HG02981 (cell line): ENCODE results near the gene PHYHIPL.

Source experiments
- ATAC-seq: cut with Tn5 transposase; IDR thresholded peaks from one replicate; pipeline ENCODE4 v1.9.1; 2021; ENCODE audit warnings: mild to moderate bottlenecking, moderate library complexity; ENCODE audit not compliant: unreplicated experiment

The PHYHIPL gene

DNA sequence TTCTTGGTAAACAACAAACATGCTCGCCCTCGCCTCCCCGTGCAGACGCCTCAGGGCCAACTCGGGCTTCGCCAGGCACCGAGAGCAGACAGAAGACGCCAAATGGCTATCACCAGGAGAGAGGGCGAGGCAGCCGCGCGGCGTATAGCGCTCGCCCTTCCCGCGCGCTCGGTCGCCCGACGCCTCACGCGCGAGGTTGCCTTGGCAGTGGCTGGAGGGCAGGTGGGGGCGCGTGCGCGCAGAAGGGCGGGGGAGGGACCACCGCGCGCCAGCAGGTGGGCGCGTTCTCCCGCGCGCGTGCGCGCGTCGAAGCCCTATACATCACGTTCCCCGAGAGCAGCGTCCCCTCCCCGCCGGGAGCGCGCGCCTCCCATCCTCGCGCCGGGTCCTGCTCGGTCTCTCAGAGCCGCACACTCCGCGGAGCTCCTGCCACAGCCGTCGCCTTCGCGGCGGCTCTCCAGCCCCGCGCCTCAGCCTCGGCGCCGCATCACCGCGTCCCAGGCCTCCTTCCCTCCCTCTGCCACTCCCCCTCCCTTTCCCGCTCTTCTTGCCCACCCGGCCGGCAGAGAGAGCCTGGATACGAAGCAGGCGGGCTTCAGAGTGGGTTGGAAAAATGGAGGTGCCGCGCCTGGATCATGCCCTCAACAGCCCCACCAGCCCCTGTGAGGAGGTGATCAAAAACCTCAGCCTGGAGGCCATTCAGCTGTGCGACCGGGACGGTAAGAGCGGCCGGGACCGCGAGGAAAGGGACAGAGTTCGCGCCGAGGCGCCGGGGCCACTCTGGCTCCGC is at the start of gene PHYHIPL:
PHYHIPL (plus strand) TSS at position 403 of the 790 bp plus-strand sequence; CDS start at position 614, 211 bp downstream.
- no peak for ATAC-seq

DNA sequence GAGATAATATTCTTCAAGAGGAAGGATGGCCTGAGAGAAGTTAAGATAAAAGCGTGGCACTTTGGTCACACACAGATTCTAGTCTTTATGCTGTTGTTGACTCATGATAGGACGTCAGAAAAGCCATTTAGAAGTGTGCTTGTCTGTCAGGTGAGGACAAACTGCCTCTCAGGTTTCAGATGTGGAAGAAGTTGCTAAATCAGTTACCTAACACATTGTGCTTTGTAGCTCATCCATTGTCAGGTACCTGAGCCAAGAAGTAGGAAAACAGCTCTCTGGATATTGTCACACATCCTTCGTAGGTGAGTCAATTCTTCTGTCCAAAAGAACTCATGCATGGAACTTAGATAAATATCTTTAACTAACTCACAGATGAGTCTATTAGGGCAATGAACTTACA is 49.5 kb upstream of the PHYHIPL start:
- no peak for ATAC-seq

DNA sequence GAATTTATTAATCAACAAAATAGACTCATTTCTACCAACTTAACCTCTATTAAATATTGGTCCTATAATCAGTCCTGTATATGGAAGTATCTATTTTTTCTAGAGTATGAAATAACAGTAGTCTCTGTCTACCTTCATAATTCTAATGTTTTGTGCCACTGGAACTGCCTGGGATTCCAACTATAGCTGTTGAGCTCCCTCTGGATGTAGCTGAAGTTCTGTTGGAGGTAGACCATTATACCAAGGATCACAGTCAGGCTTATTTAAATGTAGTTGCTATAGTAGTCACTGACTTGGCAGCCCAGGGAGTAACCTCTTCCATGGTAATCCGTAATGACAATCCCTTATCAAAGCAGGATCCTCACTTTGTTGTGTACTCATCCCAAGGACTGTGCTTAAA is 48.5 kb upstream of the PHYHIPL start:
- no peak for ATAC-seq

DNA sequence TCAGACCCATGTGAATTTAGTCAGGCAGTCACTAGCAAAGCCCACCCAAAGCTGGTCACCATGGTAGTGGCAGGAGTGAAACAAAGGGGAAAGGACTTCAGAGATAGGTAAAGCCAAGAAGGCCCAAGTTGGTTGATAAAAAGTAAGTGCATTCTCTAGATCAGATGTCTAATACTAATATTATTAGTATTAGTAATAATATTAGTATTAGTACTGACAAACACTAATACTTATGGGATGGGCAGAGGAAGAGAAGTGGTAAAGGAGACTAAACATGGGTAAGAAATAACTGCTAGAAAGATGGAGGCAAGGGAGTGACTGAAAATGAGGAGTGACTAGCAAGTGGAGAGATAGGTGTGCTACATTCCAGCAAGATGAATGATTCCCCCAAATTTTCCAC is 46.6 kb upstream of the PHYHIPL start:
- ATAC-seq, result no peak

DNA sequence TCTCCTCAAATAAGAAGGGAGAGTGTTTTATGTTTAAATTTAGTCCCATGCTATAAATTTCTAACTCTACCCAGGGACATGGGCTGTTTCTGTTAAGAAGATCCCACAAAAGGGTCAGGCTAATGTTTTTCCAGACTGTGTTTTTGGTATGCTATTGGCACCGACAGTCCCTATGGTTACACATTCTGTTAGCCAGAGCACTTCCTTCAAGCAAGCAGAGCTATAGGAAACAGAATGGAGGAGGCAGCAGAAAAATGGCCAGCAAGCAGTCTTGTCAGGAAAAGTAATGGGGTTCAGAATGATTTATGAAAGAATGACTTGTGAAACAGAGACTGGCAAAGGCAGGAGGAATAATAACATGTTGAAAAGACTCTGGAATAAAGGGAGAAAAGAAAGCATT is 44.8 kb upstream of the PHYHIPL start:
- ATAC-seq, result no peak

DNA sequence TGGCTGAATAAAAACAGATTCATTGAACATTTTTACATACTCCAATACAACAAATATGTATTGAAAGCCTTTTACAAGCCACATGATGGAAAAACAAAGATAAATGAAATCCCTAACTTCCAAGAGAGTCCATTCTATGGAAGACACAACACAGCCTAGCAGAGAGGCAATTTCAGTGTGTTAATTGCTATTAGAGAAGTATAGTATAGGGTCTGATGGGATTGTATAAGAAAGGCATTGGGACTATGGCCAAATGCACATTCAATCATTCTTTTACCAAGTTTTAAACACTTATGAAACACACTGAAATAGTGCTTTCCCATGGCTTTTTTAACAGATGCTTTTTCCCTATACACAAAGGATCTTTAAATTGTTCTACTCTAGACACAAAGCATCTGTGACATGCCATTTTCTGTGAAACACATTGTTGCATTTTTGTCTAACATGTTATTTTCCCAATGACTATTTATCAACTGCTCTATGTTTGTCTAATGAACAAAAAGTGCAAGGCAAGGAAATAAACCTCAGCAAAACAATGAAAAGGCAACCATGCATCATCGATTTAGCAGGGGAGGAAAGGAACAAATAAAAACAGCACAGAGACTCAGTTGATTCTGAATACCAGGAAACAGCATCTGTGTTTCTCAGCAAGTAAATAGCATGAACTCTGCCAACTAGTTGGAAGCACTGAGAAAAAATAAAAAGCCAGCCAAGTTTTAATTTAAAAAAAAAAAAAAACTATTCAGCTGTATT is 42.4 kb upstream of the PHYHIPL start:
- no peak for ATAC-seq

DNA sequence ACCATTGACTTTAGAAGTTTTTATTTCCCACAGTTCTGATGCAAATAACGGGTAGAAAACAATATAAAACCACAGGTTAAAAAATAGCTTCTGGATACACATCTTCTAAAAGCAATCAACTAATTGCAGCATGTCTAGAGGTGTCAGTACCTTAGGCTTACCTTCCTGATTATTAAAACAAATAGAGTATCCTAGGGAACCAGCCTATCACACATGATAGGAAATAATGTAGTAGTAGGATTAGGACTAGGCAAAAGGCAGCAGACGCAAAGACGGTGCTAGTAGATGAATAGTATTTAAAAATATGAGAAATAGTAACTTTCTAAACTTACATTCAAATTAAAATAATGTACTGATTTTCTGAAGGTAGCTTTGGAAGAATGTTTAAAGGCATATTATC is 41.7 kb upstream of the PHYHIPL start:
- no peak for ATAC-seq

DNA sequence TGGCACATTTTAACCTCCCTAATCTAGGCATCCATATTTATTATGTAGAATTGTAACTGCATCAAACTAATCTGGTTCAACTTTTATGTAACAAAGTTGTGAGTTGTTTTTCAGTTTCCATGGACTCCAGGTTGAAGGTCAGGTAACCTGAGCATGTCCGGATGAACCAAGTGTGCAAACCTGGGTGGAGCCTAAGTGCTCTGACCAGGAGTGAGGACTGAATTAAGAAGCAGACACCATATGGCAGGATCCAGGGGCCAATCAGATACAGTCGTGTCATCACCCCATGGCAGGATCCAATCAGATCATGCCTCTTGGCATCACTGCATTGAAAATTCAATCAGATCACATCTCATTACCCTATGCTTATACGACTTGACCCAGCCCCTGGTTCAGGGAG is 41.2 kb upstream of the PHYHIPL start:
- ATAC-seq, result no peak

DNA sequence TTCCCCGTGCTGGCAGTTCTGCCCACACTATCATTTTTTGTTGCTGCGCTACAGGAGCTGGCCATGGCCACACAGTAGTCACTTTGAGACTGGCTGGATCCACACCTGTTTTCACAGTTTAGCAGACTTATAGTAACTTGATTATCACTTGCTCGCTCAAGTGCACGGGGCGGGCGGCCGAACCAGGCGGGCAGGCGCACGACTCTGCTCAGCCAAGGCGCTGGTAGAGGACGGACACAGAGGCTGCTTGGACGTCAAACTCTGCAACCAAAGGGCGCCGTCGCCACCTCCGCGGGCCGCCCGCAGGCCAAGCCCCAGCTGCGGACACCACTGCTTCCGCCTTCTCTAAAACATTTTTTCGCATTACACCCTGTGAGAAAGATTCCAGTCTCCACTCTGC is 38.4 kb upstream of the PHYHIPL start:
- no peak for ATAC-seq

DNA sequence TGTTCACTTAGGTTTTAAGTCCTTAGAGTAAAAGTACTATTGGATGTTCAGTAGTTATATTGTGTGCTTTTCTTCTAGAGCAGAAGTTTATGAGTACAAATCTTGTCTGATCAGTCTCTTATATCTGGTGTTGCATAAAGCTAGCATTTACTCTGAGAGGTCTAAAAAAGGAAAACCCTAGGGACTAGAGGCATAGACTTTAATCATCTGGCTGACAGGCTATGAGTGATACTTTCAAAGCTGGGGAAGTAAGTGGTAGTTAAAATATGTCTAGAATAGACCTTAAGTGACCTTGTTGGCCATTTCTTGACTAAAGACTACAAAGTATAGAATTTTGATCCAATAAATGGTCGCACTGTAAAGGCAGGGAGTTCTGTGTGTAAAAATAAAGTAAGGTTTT is 32.9 kb upstream of the PHYHIPL start:
- no peak for ATAC-seq

DNA sequence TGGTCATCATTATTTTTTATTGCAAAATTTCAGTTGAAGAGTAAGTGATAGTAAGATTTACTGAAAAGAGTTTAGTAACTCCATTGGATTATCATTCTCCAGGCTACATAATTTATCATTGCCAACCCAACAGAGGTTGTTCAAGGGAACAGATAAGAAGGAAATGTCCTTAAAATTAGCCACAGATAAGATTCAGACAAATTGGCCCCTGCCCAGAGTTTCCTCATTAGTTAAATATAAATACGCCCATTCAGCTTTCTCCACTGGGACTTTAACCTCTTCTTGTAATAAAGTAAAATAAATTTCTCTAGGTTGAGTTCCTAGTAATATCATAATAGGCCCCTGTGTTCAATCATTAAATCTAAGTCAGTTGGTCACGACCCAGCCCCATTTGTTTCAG is 27.7 kb upstream of the PHYHIPL start:
- no peak for ATAC-seq

DNA sequence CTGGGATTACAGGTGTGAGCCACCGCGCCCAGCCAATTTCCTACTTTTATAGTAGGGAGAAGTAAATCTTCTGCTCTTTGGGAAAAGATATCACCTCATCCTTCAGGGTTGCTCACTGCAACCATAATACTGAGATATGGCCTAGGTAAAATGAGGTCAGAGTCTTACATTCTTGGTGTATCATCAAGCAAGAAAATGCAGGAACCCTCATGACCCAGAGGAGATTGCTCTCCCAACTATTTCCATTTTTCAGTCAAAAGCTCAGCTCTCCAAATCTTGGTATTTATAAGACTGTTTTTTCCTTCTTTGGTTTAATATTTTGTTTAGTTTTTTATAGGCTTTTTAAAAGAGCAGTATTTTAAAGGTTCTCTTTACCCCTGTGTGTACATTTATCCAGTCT is 20.9 kb upstream of the PHYHIPL start:
- no peak for ATAC-seq

DNA sequence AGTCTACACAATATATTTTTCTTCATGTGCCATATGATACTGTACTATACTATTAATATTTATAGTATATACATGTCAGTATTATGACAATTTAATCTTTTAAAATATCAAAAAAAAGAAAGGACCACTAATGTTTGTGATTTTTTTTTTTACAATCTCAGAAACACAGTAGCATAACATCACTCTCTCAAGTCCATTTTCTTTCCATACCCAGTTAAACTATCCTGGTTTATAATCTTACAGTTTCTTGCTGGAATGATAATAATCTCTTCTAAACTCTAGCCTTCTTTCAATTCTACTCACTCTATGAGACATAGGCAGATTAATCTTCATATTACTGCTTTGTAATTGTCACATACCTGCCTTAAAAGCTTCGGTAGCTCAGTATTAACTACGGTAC is 8.9 kb upstream of the PHYHIPL start:
- no peak for ATAC-seq

DNA sequence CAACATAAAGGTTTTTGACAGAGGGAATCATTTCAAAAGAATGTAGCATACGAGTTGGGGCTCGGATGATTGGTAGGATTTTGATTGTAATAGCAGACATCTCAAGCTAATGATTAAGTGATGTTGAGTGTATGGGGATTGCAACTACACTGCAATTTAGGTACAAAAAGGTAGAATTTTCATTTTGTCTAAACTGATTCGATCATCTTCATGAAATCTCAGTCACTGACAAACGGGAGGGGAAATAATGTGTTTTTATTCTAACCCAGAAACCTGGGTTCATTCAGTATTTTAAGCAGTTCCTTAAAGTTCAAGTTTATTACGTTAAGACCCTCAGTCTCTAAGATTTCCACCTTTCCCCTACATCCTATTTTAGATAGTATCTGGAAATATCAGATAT is 3.9 kb upstream of the PHYHIPL start:
- ATAC-seq, result no peak

DNA sequence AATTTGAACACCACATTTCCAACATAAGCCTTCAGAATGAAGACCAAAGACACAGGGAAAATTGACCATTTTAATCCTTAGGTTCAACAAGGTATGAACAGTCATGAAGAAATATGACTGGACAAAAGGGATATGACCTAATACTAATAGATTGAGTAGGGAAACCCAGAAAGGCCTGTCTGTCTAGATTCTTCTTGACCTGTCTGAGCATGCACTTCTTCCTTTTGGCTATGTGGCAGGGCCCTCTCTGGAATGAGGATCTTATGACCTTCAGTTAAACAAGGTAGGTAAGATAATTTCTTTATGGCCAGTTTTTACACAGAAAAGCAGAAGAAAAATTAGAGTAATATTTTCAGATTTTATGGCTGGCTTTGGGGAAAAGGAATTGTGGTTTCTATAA is 3.0 kb upstream of the PHYHIPL start:
- ATAC-seq, result no peak

DNA sequence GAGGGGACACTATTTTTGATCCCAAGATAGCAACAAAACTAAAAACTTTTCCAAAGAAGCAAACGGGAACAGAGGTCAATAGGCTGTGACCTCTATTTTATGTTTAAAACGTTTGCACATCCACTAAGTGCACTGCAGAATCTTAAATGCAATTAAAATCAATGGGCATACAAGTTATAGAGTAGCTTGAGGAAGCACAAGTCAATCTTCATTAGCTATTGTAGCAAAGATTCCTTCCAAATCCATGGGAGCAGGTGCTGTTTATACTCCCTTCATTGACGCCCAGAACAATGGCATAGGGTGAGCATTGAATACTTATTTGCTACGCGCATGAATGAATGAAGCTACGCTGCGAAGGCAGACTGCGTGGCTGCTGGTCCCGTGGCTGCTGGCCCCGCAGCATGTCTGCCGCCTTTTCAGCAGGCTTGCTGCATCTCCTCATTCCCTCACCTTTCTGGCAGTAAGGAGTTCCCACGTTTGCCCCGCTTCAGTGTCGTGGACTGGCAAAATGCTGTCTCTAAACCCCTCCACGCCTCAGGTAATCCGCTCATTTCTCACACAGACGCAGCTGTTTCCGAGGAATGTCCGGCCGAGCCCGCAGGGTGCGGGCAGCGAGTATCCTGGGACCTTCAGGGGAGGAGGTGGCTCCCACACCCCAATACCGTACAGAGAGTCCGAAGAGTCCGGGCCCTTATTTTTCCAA is 754 bp upstream of the PHYHIPL start:
- no peak for ATAC-seq

DNA sequence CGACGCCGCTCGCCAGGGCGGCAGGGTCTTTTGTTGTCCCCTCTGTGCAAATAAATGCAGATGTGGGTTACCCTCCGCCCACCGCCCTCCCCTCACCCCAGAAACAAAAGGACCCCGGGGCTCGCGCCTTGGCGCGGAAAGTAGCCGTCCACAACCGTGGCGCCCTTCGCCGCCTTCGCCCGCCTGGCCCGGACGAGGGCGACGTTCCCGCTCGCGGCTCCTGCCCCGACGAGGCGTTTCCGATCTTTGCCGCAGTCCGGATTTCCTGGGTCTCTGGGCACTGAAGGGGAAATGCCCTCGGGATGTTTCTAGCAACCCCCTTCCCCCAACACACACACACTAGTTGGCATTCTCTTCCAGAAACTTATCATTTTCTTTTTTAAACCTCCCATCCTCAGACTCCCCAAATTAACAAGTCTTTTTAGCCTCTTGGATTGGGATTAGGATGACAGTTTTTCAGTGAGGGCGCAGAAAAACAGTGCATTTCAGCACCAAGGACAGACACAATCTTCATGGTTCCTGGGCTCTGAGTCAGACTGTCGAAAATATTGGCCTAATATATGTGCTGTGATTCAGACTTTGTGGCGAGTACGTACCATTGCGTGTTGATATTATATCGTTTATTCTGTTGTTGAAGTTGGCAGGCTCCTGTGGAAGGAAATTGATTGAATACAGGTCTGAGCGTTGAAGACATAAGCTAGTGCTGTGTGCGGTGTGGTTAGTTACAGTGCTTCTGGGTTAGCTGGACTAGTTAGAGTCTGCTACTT is 771 bp downstream of the PHYHIPL start:
- no peak for ATAC-seq

DNA sequence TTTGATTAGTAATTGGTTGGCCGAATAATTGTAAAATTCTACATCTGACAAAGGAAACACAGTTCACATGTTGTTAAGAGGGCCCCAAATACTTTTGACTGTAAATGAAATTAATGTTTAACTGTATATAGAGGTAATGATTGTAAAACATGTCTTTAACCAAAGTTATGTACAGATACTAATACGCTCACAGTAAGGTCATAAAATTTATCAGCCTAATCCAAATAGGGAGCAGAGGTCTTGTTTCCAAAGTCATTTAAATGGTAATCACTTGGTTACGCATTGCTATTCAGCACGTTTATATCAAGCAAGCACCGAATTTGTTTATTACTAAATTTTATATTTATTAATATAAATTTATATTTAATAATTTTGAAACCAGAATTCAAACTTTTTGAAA is 1.4 kb downstream of the PHYHIPL start:
- no peak for ATAC-seq

DNA sequence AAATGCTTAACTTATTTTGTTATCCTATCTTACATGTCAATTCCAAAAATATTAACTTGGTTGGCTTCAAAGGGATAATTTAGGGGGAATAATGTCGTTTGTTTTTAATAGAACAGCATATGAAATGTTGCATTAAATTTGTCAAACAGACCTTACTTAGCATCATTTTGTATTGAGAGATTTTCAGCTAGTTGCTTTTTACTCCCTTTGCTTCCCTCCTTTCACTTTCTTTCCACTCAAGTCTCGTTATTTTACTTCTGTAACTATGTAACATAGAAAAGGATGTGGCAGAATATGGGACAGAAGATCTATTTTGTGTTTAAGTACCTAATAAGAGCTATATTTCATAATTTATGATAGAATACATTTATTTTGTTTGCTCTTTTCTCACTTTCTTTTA is 2.6 kb downstream of the PHYHIPL start:
- ATAC-seq, result no peak

DNA sequence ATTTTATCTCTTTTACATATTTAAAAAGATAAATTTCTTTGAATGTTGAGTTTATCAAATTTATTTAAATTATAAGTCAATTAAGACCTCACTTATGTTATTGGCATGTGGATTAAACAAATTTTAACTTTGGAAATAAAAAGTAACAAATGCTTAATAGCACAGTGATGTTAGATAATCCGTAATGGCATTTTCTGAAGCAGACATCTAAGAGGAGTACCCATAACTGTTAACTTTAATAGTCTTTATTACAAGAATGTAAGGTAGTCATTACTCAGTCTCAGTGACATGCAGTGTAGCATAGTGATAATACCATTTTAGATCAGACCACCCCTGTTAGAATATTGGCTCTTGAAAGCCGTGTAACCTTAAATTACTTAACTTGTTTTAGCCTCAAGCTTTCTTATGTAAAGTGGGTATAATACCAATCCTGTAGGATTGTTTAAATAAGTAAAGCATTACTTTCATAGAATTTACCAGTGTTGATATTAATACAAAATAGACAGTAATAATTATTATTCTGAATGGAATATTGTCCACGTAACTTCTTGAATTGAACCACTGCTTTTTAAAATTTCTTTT is 4.3 kb downstream of the PHYHIPL start:
- no peak for ATAC-seq

DNA sequence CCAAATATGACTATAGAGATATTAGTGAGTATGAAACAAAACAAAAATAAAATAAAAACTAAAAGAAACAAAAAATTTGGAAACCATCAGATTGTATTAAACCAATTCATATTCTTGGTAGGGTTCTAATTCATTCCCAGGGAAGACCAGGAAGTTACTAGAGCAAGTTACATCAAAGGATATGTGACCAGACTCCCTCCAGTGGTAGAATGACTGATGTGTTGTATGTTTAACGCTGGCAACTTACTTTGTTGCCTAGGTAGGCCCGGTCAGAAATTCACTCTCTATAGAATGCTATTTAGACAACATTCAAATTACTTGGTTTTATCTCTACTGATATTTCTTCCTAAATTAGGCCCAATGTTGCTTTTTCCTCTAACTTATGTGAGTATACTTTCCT is 5.2 kb downstream of the PHYHIPL start:
- no peak for ATAC-seq
